ENCODE measurements around the gene CCDC92B. TPM values are rescaled to one million over a fixed set of nuclear protein-coding genes. Genes with fewer than 3 reads are reported as not detected.

Gene CCDC92B
- total RNA-seq, 1 experiment from 2014 or later: 0.66 TPM

DNA sequence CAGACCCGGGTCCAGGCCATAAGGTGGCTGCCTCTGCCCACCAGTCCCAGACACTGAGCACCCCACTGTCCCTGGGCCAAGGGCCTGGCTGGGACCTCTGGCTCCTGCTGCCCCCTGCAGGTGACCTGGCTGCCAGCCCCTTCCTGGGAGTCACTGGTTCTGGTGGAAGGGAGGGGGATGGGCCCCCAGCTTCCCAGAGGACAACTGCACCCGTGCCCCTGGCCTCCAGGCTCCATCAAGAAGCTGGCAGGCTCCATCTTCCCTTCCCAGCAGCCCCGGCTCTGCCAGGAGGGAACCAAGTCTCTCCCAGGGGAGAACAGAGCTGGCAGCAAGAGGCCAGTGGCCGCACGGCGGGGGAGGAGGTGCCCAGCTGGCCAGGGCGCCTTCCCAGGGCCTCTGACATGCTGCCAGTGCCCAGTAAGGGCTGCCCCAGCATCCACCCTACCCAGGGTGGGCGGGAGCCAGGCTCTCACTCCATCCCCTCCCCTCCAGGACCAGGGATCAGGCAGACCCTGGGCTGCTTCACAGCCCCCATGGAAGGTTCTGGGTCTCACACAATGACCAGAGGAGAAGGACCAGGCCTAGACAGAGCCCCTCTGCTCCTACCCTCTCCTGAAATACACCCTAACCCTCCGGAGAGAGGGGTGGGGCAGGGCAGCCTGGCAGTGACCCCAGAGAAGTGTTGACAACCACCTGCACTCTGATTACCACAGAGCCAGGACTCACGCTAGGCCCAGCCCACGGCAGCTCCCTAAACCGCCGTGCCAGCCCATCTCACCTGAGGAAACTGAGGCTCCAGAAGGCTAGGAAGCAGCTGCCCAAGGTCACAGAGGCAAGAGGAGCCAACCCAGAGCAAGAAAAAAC is 41.5 kb downstream of the CCDC92B start:
- peaks cover 24% of the 10 kb centered on the region for H3K4me1 Mint-ChIP-seq (ENCODE audit: low read depth, unreplicated experiment)
- peak overlapping the region; percentile 97 for H3K27ac Mint-ChIP-seq (ENCODE audit: unreplicated experiment)
- Histone ChIP-seq H3K4me1 (peaks cover 17% of the 10 kb centered on the region), H3K9me3 (no peaks in the 10 kb centered on the region), H3K27me3 (replicated peaks; ENCODE audit: control insufficient read depth, insufficient read depth, low read length) (no peaks in the 10 kb centered on the region), H3K4me3 (ENCODE audit: low read depth, low read length) (no peak overlapping the region), H3K36me3 (ENCODE audit: control insufficient read depth, insufficient read depth, low read length) (peaks cover 1% of the 10 kb centered on the region; the same call in 1 of the 2 replicates)
- no peak overlapping the region for H3K4me3 Mint-ChIP-seq (ENCODE audit: unreplicated experiment)
- TF ChIP-seq, protein P1, sequence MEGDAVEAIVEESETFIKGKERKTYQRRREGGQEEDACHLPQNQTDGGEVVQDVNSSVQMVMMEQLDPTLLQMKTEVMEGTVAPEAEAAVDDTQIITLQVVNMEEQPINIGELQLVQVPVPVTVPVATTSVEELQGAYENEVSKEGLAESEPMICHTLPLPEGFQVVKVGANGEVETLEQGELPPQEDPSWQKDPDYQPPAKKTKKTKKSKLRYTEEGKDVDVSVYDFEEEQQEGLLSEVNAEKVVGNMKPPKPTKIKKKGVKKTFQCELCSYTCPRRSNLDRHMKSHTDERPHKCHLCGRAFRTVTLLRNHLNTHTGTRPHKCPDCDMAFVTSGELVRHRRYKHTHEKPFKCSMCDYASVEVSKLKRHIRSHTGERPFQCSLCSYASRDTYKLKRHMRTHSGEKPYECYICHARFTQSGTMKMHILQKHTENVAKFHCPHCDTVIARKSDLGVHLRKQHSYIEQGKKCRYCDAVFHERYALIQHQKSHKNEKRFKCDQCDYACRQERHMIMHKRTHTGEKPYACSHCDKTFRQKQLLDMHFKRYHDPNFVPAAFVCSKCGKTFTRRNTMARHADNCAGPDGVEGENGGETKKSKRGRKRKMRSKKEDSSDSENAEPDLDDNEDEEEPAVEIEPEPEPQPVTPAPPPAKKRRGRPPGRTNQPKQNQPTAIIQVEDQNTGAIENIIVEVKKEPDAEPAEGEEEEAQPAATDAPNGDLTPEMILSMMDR (IDR thresholded peaks at IDR 0.05; ENCODE audit: insufficient read depth in 1 of 2, low read depth in 1 of 2, low read length in 1 of 2, severe bottlenecking in 1 of 2, unreplicated experiment in 1 of 2): peak; percentile 44 to 66
- intact Hi-C loops (cut with micrococcal nuclease; ENCODE audit: unreplicated experiment): no loop called here
- peaks cover 48% of the 10 kb centered on the region for H3K36me3 Mint-ChIP-seq (ENCODE audit: insufficient read depth, unreplicated experiment)
- H3K27me3 Mint-ChIP-seq (ENCODE audit: insufficient read depth, unreplicated experiment): no peaks in the 10 kb centered on the region
- no peaks in the 10 kb centered on the region for H3K9me3 Mint-ChIP-seq (ENCODE audit: unreplicated experiment)
- DNase-seq: peak in 1 of 2 experiments; percentile 68
- POLR2A ChIA-PET: no interaction called here
- CTCF ChIA-PET: interaction anchor here (0.6 to 0.7 kb wide), 2 partner anchors 39 to 55 kb away, joined by 3 read pairs; no protein-coding TSS in a partner anchor
- no TSS peak for BruUV-seq (replicated peaks)

DNA sequence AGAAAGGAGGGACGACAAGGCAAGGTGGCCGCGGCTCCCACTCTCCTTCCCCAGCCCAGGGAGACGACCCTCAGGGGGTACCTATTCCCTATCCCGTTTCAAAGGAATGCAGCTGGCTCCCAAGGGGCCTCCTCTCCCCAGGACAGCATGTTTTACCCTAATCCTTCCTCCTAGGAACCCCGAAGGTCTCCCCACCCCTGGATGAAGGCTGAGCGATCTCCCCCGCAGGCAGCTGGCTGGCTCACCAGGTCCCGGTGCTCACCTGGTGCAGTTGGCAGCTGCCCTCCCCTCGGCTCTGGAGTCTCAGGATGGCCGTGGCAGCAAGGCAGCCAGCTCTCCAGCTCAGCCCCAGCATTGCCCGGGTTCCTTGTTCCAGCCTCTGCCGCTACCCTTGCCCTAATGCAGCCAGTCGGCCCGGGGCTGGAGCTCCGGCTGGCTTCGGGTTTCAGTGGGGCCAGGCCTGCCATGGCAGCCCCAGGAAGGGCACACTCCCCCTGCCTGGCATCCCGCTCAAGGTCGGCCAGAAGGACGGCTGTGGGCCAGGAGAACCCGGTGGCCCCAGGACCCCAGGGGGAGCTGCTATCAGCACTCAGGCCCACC is 42.4 kb downstream of the CCDC92B start:
- peaks cover 17% of the 10 kb centered on the region for H3K4me1 Mint-ChIP-seq (ENCODE audit: low read depth, unreplicated experiment)
- no TSS peak for BruUV-seq (replicated peaks)
- no peaks in the 10 kb centered on the region for H3K9me3 ChIP-seq
- H3K27me3 ChIP-seq (replicated peaks; ENCODE audit: control insufficient read depth, insufficient read depth, low read length): no peaks in the 10 kb centered on the region
- TF ChIP-seq, protein P1 (IDR thresholded peaks at IDR 0.05; ENCODE audit: insufficient read depth in 1 of 2, low read depth in 1 of 2, low read length in 1 of 2, severe bottlenecking in 1 of 2, unreplicated experiment in 1 of 2): no peak
- H3K4me3 Mint-ChIP-seq (ENCODE audit: unreplicated experiment): no peak overlapping the region
- no peaks in the 10 kb centered on the region for H3K9me3 Mint-ChIP-seq (ENCODE audit: unreplicated experiment)
- H3K36me3 ChIP-seq (ENCODE audit: control insufficient read depth, insufficient read depth, low read length): peaks cover 1% of the 10 kb centered on the region; the same call in 1 of the 2 replicates
- intact Hi-C loops (cut with micrococcal nuclease; ENCODE audit: unreplicated experiment): no loop called here
- H3K4me3 ChIP-seq (ENCODE audit: low read depth, low read length): no peak overlapping the region
- peaks cover 17% of the 10 kb centered on the region for H3K4me1 ChIP-seq
- CTCF ChIA-PET: no interaction called here
- H3K36me3 Mint-ChIP-seq (ENCODE audit: insufficient read depth, unreplicated experiment): peaks cover 56% of the 10 kb centered on the region
- H3K27me3 Mint-ChIP-seq (ENCODE audit: insufficient read depth, unreplicated experiment): no peaks in the 10 kb centered on the region
- peak in 1 of 2 experiments; percentile 35 for DNase-seq
- no peak overlapping the region for H3K27ac Mint-ChIP-seq (ENCODE audit: unreplicated experiment)
- POLR2A ChIA-PET: no interaction called here

DNA sequence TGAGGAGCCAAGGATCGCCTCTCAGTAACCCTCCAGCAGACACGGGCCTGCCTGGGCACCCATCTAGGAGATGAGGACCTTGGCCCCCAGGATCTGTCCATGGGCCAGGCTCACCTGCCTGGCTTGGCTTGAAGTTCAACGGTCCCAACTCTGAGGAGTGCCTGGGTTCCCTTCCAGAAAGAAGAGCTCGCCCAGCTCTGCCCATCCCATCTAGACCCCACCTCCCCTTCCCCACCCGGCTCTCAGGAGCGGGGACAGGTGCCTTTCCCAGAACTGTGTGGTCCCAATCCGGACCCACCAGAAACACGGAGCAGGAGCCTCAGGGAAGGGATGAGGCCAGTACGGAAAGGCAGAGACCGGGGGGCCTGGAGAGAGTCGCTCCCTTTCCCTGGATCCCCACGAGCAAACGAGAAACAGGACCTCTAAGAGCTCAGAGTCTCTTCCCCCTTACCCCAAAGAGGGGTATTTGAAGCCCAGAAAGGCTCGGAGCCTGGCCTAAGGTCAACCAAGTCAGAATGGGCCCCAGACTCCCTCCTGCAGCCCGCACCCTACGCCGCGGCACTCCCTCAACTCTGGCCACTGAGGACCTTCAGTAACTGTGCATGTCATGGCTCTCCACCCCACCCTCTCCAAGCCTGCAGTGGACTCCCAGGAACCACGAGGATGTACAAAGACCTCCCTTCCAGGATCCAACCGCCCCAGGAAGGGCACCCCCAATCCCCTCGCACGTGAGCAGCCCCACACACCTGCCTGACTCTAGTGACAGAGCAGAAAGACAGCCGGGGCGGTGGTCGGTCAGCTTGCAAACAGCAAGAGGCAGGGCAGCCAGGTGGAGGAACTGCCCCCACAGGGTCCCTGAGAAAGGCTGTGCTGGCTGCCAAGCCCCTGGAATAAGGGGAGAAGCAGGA is 43.3 kb downstream of the CCDC92B start:
- ChIA-PET CTCF (no interaction called here), POLR2A (interaction anchor here (0.5 kb wide), 1 partner anchor 195 kb away, joined by 3 read pairs; the partner anchor contains the start of gene METTL16)
- Histone ChIP-seq H3K27me3 (replicated peaks; ENCODE audit: control insufficient read depth, insufficient read depth, low read length) (no peaks in the 10 kb centered on the region), H3K9me3 (no peaks in the 10 kb centered on the region), H3K4me1 (peaks cover 17% of the 10 kb centered on the region), H3K4me3 (ENCODE audit: low read depth, low read length) (no peak overlapping the region), H3K36me3 (ENCODE audit: control insufficient read depth, insufficient read depth, low read length) (peaks cover 1% of the 10 kb centered on the region; the same call in 1 of the 2 replicates)
- BruUV-seq (replicated peaks): no TSS peak
- Mint-ChIP-seq H3K9me3 (ENCODE audit: unreplicated experiment) (no peaks in the 10 kb centered on the region), H3K4me1 (ENCODE audit: low read depth, unreplicated experiment) (peaks cover 17% of the 10 kb centered on the region), H3K27ac (ENCODE audit: unreplicated experiment) (peak overlapping the region; percentile 17), H3K36me3 (ENCODE audit: insufficient read depth, unreplicated experiment) (peaks cover 52% of the 10 kb centered on the region), H3K4me3 (ENCODE audit: unreplicated experiment) (no peak overlapping the region), H3K27me3 (ENCODE audit: insufficient read depth, unreplicated experiment) (no peaks in the 10 kb centered on the region)
- intact Hi-C loops (cut with micrococcal nuclease; ENCODE audit: unreplicated experiment): no loop called here
- TF ChIP-seq, protein P1 (IDR thresholded peaks at IDR 0.05; ENCODE audit: insufficient read depth in 1 of 2, low read depth in 1 of 2, low read length in 1 of 2, severe bottlenecking in 1 of 2, unreplicated experiment in 1 of 2): no peak
- no peak for DNase-seq

Data from Caco-2 (cell line).